Brain microvascular endothelial cell (primary cell): ENCODE results near the gene SPAG17.

ENCODE experiments used
- DNase-seq: peaks from one replicate; pipeline ENCODE4 v3.0.0-alpha.2; 2020
- H3K27ac ChIP-seq: fragments of 250-450 bp; sonication (Bioruptor Pico); 2 replicates; pipeline ENCODE4 v1.5.1; 2020; ENCODE audit warnings: mild to moderate bottlenecking, moderate library complexity
- H3K27me3 ChIP-seq: fragments of 250-450 bp; sonication (Bioruptor Pico); replicated peaks from 2 replicates; pipeline ENCODE4 v1.5.1; 2020; ENCODE audit warnings: mild to moderate bottlenecking
- H3K36me3 ChIP-seq: fragments of 250-450 bp; sonication (Bioruptor Pico); replicated peaks from 2 replicates; pipeline ENCODE4 v1.5.1; 2020; ENCODE audit warnings: mild to moderate bottlenecking
- H3K4me3 ChIP-seq: 2 replicates; pipeline ENCODE4 v1.5.1; 2011; ENCODE audit warnings: low read depth, mild to moderate bottlenecking, control low read depth, low read length, moderate library complexity
- CTCF ChIP-seq: IDR thresholded peaks from 2 replicates; pipeline ENCODE4 v1.5.1; 2011; ENCODE audit warnings: low read depth, mild to moderate bottlenecking, moderate library complexity, low read length, control low read depth, inconsistent platforms; ENCODE audit errors: missing control alignments
- in situ Hi-C: cut with HindIII; loops from 2 replicates; pipeline ENCODE4 v1.10.0; 2017; ENCODE audit warnings: low sequenced_read_pairs, low pct_ligation_motif_present

The SPAG17 gene

GRCh38 chr1:118185084-118185832, at the start of gene SPAG17:
TSS of gene SPAG17 (minus strand) at chr1:118185228. CDS start at chr1:118185157, 71 bp downstream.
- DNase-seq: peak; percentile 57
- Histone ChIP-seq H3K36me3 (no peaks in the 10 kb centered on the region), H3K27ac (no peak within 1 kb of the TSS), H3K4me3 (peak within 1 kb of the TSS; percentile 53), H3K27me3 (no peaks in the 10 kb centered on the region)
- in situ Hi-C loops: no loop called here
- peak; percentile 61 for TF ChIP-seq CTCF

- H3K27ac ChIP-seq: no peak overlapping the region
- no peak overlapping the region for H3K4me3 ChIP-seq
- H3K36me3 ChIP-seq: no peaks in the 10 kb centered on the region
- no peak for DNase-seq
- no peak for TF ChIP-seq CTCF
- in situ Hi-C loops: no loop called here
- H3K27me3 ChIP-seq: no peaks in the 10 kb centered on the region
Observed at GRCh38 chr1:118225471-118225870, 40.4 kb upstream of the SPAG17 start.

GRCh38 chr1:118223426-118223825, 38.4 kb upstream of the SPAG17 start:
- no peak for TF ChIP-seq CTCF
- peak; percentile 6 for DNase-seq
- in situ Hi-C loops: no loop called here
- Histone ChIP-seq H3K27me3 (no peaks in the 10 kb centered on the region), H3K27ac (no peak overlapping the region), H3K36me3 (no peaks in the 10 kb centered on the region), H3K4me3 (no peak overlapping the region)

GRCh38 chr1:118219438-118219837, 34.4 kb upstream of the SPAG17 start:
- TF ChIP-seq CTCF: no peak
- Histone ChIP-seq H3K36me3 (no peaks in the 10 kb centered on the region), H3K27ac (no peak overlapping the region), H3K4me3 (no peak overlapping the region), H3K27me3 (no peaks in the 10 kb centered on the region)
- DNase-seq: no peak
- in situ Hi-C loops: no loop called here

- H3K4me3 ChIP-seq: no peak overlapping the region
- H3K36me3 ChIP-seq: no peaks in the 10 kb centered on the region
- TF ChIP-seq CTCF: no peak
- in situ Hi-C loops: no loop called here
- DNase-seq: no peak
- no peak overlapping the region for H3K27ac ChIP-seq
- H3K27me3 ChIP-seq: no peaks in the 10 kb centered on the region
Observed at GRCh38 chr1:118217141-118217838, 32.3 kb upstream of the SPAG17 start.

- Histone ChIP-seq H3K36me3 (no peaks in the 10 kb centered on the region), H3K4me3 (no peak overlapping the region), H3K27me3 (no peaks in the 10 kb centered on the region), H3K27ac (no peak overlapping the region)
- DNase-seq: no peak
- in situ Hi-C loops: no loop called here
- no peak for TF ChIP-seq CTCF
Observed at GRCh38 chr1:118214866-118215265, 29.8 kb upstream of the SPAG17 start.
